Panc1 (cell line): ENCODE results near the gene MNX1. TPM values are rescaled to one million over a fixed set of nuclear protein-coding genes. Genes with fewer than 3 reads are reported as not detected.

Experiments used
- ATAC-seq: fragments of 200-7000 bp; cut with Tn5 transposase; 2 replicates; pipeline ENCODE4 v1.9.1; 2020; ENCODE audit warnings: mild to moderate bottlenecking, moderate library complexity
- BruUV-seq: library from RNA; stranded (reverse); fragments of 400-500 nt; replicated peaks from 2 replicates; lab custom pipeline; 2021; lab: Mats Ljungman, UMichigan
- CTCF ChIA-PET: fragments of 300-600 bp; sonication (Branson Sonifier 250); formaldehyde crosslinking; loops from one replicate; lab custom pipeline; 2022; ENCODE audit warnings: antibody characterized with exemption; lab: Charles Lee
- POLR2A ChIA-PET: fragments of 300-600 bp; sonication (Branson Sonifier 250); formaldehyde crosslinking; loops from one replicate; lab custom pipeline; 2022; ENCODE audit warnings: antibody characterized with exemption; lab: Charles Lee
- DNase-seq: peaks from one replicate; pipeline ENCODE4 v3.0.0-alpha.2; 2010; ENCODE audit warnings: low read depth, low spot score
- H3K27ac ChIP-seq: 2 replicates; pipeline ENCODE4 v1.5.1; 2011; ENCODE audit warnings: mild to moderate bottlenecking, low read length, inconsistent platforms
- H3K27me3 ChIP-seq: fragments of 200-500 bp; sonication (Bioruptor generic); 2 replicates; pipeline ENCODE4 v1.6.0; 2014; ENCODE audit warnings: low read length, inconsistent platforms; ENCODE audit not compliant: control insufficient read depth, insufficient read depth
- H3K36me3 ChIP-seq: fragments of 200-500 bp; sonication (Bioruptor generic); 2 replicates; pipeline ENCODE4 v1.5.1; 2014; ENCODE audit warnings: inconsistent platforms, mild to moderate bottlenecking, low read length, moderate library complexity; ENCODE audit not compliant: control insufficient read depth, insufficient read depth
- H3K4me1 ChIP-seq: 2 replicates; pipeline ENCODE4 v1.5.1; 2011; ENCODE audit warnings: inconsistent platforms, mild to moderate bottlenecking, low read length, moderate library complexity; ENCODE audit not compliant: control insufficient read depth, insufficient read depth
- H3K4me3 ChIP-seq, 2 experiments: 2 replicates each; pipeline ENCODE4 v1.5.1; 2011 to 2012; ENCODE audit warnings: low read depth in 2 of 2, low read length in 2 of 2, mild to moderate bottlenecking in 2 of 2, inconsistent platforms in 1 of 2, moderate library complexity in 1 of 2
- H3K9me3 ChIP-seq: fragments of 200-500 bp; sonication (Bioruptor generic); 2 replicates; pipeline ENCODE4 v1.5.1; 2014; ENCODE audit warnings: low read depth, mild to moderate bottlenecking, inconsistent platforms, low read length, moderate library complexity; ENCODE audit not compliant: control insufficient read depth, insufficient read depth
- POLR2AphosphoS5 ChIP-seq: IDR thresholded peaks from 2 replicates; pipeline ENCODE4 v1.6.1; 2012; ENCODE audit warnings: mild to moderate bottlenecking, low read depth, low read length, moderate library complexity
- SIN3A ChIP-seq: IDR thresholded peaks from 2 replicates; pipeline ENCODE4 v1.6.1; 2012; ENCODE audit warnings: low read depth, mild to moderate bottlenecking, low read length, moderate library complexity, borderline replicate concordance; ENCODE audit not compliant: insufficient read depth
- TCF7L2 ChIP-seq: IDR thresholded peaks from 2 replicates; pipeline ENCODE4 v1.6.1; 2011; ENCODE audit warnings: mild to moderate bottlenecking, low read depth, low read length, inconsistent platforms
- in situ Hi-C: cut with HindIII; loops from 2 replicates; pipeline ENCODE4 v1.10.0; 2016; ENCODE audit warnings: low sequenced_read_pairs, low pct_unique_long_range_greater_than_20kb
- intact Hi-C: fragments of 100-400 bp; cut with micrococcal nuclease; formaldehyde crosslinking; loops from one replicate; pipeline ENCODE4 v1.10.0; 2022; ENCODE audit not compliant: unreplicated experiment
- total RNA-seq: library from RNA; stranded (reverse); gene quantifications from one replicate; pipeline ENCODE4 v1.2.1, GENCODE V29; 2021; ENCODE audit not compliant: unreplicated experiment
- TF ChIP-seq, protein P1 (sequence below), 2 experiments: IDR thresholded peaks; 2 replicates each; pipeline ENCODE4 v1.6.1; 2011 to 2012; ENCODE audit warnings: low read depth in 2 of 2, control low read depth in 1 of 2, low read length in 1 of 2, mild to moderate bottlenecking in 1 of 2, moderate library complexity in 1 of 2; ENCODE audit not compliant: insufficient read depth in 1 of 2
- TF ChIP-seq, protein P2 (sequence below): fragments of 450-650 bp; IDR thresholded peaks from 2 replicates; pipeline ENCODE4 v1.5.1; 2017; ENCODE audit warnings: mild to moderate bottlenecking

Gene MNX1
- total RNA-seq, 1 experiment from 2014 or later: 3.6 TPM

DNA sequence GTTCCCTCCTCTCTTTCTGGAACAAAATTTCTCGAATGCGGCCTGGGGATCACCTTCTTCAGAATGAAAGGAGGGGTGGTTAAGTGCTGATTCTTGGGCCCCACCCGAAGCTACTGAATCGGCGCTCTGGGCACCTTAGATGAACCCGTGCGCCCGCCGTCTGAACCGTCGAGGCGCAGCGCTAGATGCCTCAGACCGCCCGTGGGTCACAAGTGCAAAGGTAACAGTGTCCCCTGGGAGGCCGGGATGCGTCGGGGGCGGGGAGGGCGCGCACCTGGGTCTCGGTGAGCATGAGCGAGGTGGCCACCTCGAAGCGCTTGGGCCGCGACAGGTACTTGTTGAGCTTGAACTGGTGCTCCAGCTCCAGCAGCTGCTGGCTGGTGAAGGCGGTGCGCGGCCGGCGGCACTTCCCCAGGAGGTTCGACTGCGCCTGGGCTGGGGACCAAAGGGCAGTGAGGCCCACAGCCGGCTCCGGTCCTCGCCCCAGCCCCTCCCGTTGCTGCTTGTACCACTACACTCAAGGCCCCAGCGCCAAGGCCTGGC, 4.2 kb downstream of the MNX1 start:
- H3K4me1 ChIP-seq: peaks cover 7% of the 10 kb centered on the region
- ATAC-seq (no peak), DNase-seq (no peak)
- no peak overlapping the region for H3K4me3 ChIP-seq
- intact Hi-C loops (no loop called here), in situ Hi-C loops (no loop called here)
- H3K9me3 ChIP-seq: no peaks in the 10 kb centered on the region
- POLR2A ChIA-PET: no interaction called here
- CTCF ChIA-PET: no interaction called here
- H3K27ac ChIP-seq: no peak overlapping the region
- TF ChIP-seq TCF7L2 (no peak), SIN3A (no peak), POLR2AphosphoS5 (no peak)
- TF ChIP-seq, protein P1, sequence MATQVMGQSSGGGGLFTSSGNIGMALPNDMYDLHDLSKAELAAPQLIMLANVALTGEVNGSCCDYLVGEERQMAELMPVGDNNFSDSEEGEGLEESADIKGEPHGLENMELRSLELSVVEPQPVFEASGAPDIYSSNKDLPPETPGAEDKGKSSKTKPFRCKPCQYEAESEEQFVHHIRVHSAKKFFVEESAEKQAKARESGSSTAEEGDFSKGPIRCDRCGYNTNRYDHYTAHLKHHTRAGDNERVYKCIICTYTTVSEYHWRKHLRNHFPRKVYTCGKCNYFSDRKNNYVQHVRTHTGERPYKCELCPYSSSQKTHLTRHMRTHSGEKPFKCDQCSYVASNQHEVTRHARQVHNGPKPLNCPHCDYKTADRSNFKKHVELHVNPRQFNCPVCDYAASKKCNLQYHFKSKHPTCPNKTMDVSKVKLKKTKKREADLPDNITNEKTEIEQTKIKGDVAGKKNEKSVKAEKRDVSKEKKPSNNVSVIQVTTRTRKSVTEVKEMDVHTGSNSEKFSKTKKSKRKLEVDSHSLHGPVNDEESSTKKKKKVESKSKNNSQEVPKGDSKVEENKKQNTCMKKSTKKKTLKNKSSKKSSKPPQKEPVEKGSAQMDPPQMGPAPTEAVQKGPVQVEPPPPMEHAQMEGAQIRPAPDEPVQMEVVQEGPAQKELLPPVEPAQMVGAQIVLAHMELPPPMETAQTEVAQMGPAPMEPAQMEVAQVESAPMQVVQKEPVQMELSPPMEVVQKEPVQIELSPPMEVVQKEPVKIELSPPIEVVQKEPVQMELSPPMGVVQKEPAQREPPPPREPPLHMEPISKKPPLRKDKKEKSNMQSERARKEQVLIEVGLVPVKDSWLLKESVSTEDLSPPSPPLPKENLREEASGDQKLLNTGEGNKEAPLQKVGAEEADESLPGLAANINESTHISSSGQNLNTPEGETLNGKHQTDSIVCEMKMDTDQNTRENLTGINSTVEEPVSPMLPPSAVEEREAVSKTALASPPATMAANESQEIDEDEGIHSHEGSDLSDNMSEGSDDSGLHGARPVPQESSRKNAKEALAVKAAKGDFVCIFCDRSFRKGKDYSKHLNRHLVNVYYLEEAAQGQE (IDR thresholded peaks at IDR 0.05; ENCODE audit: insufficient read depth in 1 of 2, low read depth in 2 of 2, low read length in 1 of 2): no peak
- TF ChIP-seq, protein P2, sequence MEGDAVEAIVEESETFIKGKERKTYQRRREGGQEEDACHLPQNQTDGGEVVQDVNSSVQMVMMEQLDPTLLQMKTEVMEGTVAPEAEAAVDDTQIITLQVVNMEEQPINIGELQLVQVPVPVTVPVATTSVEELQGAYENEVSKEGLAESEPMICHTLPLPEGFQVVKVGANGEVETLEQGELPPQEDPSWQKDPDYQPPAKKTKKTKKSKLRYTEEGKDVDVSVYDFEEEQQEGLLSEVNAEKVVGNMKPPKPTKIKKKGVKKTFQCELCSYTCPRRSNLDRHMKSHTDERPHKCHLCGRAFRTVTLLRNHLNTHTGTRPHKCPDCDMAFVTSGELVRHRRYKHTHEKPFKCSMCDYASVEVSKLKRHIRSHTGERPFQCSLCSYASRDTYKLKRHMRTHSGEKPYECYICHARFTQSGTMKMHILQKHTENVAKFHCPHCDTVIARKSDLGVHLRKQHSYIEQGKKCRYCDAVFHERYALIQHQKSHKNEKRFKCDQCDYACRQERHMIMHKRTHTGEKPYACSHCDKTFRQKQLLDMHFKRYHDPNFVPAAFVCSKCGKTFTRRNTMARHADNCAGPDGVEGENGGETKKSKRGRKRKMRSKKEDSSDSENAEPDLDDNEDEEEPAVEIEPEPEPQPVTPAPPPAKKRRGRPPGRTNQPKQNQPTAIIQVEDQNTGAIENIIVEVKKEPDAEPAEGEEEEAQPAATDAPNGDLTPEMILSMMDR: no peak
- no TSS peak for BruUV-seq
- H3K27me3 ChIP-seq: no peaks in the 10 kb centered on the region
- H3K36me3 ChIP-seq: peaks cover 2% of the 10 kb centered on the region; the same call in 1 of the 2 replicates

DNA sequence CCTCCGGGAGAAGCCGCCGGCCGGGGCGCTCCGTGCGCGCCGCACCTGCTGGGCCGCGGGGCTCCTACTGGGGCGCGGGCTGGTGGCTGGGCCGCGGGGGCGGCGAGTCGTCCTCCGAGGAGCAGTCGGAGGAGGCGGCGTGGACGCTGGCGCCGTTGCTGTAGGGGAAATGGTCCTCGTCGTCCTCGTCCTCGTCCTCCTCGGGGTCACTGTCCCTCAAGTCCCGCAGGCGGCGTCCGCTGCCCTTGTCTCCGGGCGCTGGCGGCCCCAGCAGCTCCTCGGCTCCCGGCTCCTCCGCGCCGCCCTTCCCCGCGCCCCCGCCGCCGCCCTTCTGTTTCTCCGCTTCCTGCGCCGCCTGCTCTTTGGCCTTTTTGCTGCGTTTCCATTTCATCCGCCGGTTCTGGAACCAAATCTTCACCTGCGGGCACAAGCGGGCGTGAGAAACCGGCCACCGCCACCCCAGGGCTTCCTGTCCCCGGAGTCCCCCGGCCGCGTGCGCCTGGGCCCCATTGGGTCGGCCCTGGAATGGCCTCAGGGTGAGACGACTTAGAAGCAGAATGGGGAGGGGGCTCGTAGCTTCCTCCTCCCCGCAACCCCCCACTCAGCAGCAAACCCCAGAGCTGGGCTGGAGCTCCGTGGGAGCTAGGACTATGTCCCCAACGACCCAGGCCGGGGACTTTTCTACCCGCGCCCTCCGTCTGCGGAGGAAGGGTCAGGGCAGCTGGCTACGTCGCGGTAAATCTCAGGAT, 4.8 kb downstream of the MNX1 start:
- ATAC-seq (no peak), DNase-seq (no peak)
- H3K9me3 ChIP-seq: no peaks in the 10 kb centered on the region
- ChIA-PET CTCF (no interaction called here), POLR2A (no interaction called here)
- no TSS peak for BruUV-seq
- no peaks in the 10 kb centered on the region for H3K27me3 ChIP-seq
- in situ Hi-C loops: no loop called here
- H3K36me3 ChIP-seq: no peaks in the 10 kb centered on the region
- no peak overlapping the region for H3K27ac ChIP-seq
- no peak for TF ChIP-seq POLR2AphosphoS5
- TF ChIP-seq, protein P2: no peak
- TF ChIP-seq, protein P1 (IDR thresholded peaks at IDR 0.05; ENCODE audit: insufficient read depth in 1 of 2, low read depth in 2 of 2, low read length in 1 of 2): no peak
- no peak for TF ChIP-seq SIN3A
- TF ChIP-seq TCF7L2: no peak
- H3K4me1 ChIP-seq: peaks cover 9% of the 10 kb centered on the region
- H3K4me3 ChIP-seq: no peak overlapping the region
- intact Hi-C loops: no loop called here
